WTC11 (cell line): ENCODE results near the gene IFFO2. TPM values are rescaled to one million over a fixed set of nuclear protein-coding genes. Genes with fewer than 3 reads are reported as not detected.

Experiments used
- ATAC-seq: fragments of 200-7000 bp; cut with Tn5 transposase; 2 replicates; pipeline ENCODE4 v1.10.0; 2021; ENCODE audit warnings: mild to moderate bottlenecking, moderate library complexity
- CTCF ChIA-PET: fragments of 300-600 bp; sonication (Branson Sonifier 250); formaldehyde crosslinking; loops from one replicate; lab custom pipeline; 2021; ENCODE audit warnings: antibody characterized with exemption; lab: Charles Lee
- POLR2A ChIA-PET: fragments of 350-600 bp; sonication (Branson Sonifier 250); formaldehyde crosslinking; loops from one replicate; lab custom pipeline; 2021; ENCODE audit warnings: antibody characterized with exemption; lab: Charles Lee
- DNase-seq: peaks from one replicate; pipeline ENCODE4 v3.0.0; 2021; ENCODE audit warnings: low spot score
- H3K27ac Mint-ChIP-seq: 2 replicates; pipeline ENCODE4 v1.8.0; 2021; ENCODE audit warnings: mixed read lengths
- H3K27me3 Mint-ChIP-seq: 2 replicates; pipeline ENCODE4 v1.8.0; 2021; ENCODE audit warnings: low read depth, mild to moderate bottlenecking, moderate library complexity, mixed read lengths
- H3K36me3 Mint-ChIP-seq: 2 replicates; pipeline ENCODE4 v1.8.0; 2021; ENCODE audit warnings: mixed read lengths
- H3K4me1 Mint-ChIP-seq: 2 replicates; pipeline ENCODE4 v1.8.0; 2022; ENCODE audit warnings: mixed read lengths
- H3K4me3 Mint-ChIP-seq: 2 replicates; pipeline ENCODE4 v1.8.0; 2021; ENCODE audit warnings: mild to moderate bottlenecking, moderate library complexity, mixed read lengths
- H3K9me3 Mint-ChIP-seq: 2 replicates; pipeline ENCODE4 v1.8.0; 2021; ENCODE audit warnings: mixed read lengths
- AFF4 ChIP-seq: sonication (generic); formaldehyde crosslinking; IDR thresholded peaks from 2 replicates; pipeline ENCODE4 v1.8.1; 2023; ENCODE audit warnings: mild to moderate bottlenecking, missing genetic modification reagents, borderline replicate concordance
- ARID4B ChIP-seq: sonication (generic); formaldehyde crosslinking; IDR thresholded peaks from 2 replicates; pipeline ENCODE4 v1.8.0; 2023; ENCODE audit warnings: missing genetic modification reagents, mild to moderate bottlenecking, borderline replicate concordance
- ATF1 ChIP-seq: sonication (generic); formaldehyde crosslinking; IDR thresholded peaks from 2 replicates; pipeline ENCODE4 v1.8.1; 2023; ENCODE audit warnings: mild to moderate bottlenecking, moderate library complexity, missing genetic modification reagents
- CREB1 ChIP-seq: sonication (generic); formaldehyde crosslinking; IDR thresholded peaks from 2 replicates; pipeline ENCODE4 v1.8.0; 2023; ENCODE audit warnings: mild to moderate bottlenecking, missing genetic modification reagents
- CREM ChIP-seq: sonication (generic); formaldehyde crosslinking; IDR thresholded peaks from 2 replicates; pipeline ENCODE4 v1.8.1; 2022; ENCODE audit warnings: mild to moderate bottlenecking, missing genetic modification reagents, moderate library complexity
- E2F4 ChIP-seq: sonication (generic); formaldehyde crosslinking; IDR thresholded peaks from 2 replicates; pipeline ENCODE4 v1.8.1; 2022; ENCODE audit warnings: low read depth, mild to moderate bottlenecking, moderate library complexity, missing genetic modification reagents, borderline replicate concordance
- IRF2 ChIP-seq: sonication (generic); formaldehyde crosslinking; IDR thresholded peaks from 2 replicates; pipeline ENCODE4 v1.8.0; 2022; ENCODE audit warnings: low read depth, missing genetic modification reagents, borderline replicate concordance
- NR3C1 ChIP-seq: sonication (generic); formaldehyde crosslinking; conservative IDR thresholded peaks from 2 replicates; pipeline ENCODE4 v1.8.1; 2023; ENCODE audit warnings: low read depth, mild to moderate bottlenecking, missing genetic modification reagents
- PREB ChIP-seq: sonication (generic); formaldehyde crosslinking; IDR thresholded peaks from 2 replicates; pipeline ENCODE4 v1.8.1; 2022; ENCODE audit warnings: mild to moderate bottlenecking, missing genetic modification reagents, moderate library complexity, borderline replicate concordance
- RELA ChIP-seq: sonication (generic); formaldehyde crosslinking; IDR thresholded peaks from 2 replicates; pipeline ENCODE4 v1.8.1; 2022; ENCODE audit warnings: missing genetic modification reagents, mild to moderate bottlenecking, borderline replicate concordance
- SMAD4 ChIP-seq: sonication (generic); formaldehyde crosslinking; IDR thresholded peaks from 2 replicates; pipeline ENCODE4 v1.8.0; 2022; ENCODE audit warnings: mild to moderate bottlenecking, missing genetic modification reagents
- TCF7 ChIP-seq: sonication (generic); formaldehyde crosslinking; IDR thresholded peaks from 2 replicates; pipeline ENCODE4 v1.8.0; 2022; ENCODE audit warnings: mild to moderate bottlenecking, low read depth, missing genetic modification reagents, moderate library complexity
- USF1 ChIP-seq: sonication (generic); formaldehyde crosslinking; IDR thresholded peaks from 2 replicates; pipeline ENCODE4 v1.8.0; 2022; ENCODE audit warnings: mild to moderate bottlenecking, missing genetic modification reagents
- ZNF121 ChIP-seq: sonication (generic); formaldehyde crosslinking; IDR thresholded peaks from 2 replicates; pipeline ENCODE4 v1.8.0; 2023; ENCODE audit warnings: missing genetic modification reagents
- ZNF138 ChIP-seq: sonication (generic); formaldehyde crosslinking; conservative IDR thresholded peaks from 2 replicates; pipeline ENCODE4 v1.8.1; 2022; ENCODE audit warnings: mild to moderate bottlenecking, moderate library complexity, missing genetic modification reagents
- ZNF263 ChIP-seq: sonication (generic); formaldehyde crosslinking; IDR thresholded peaks from 2 replicates; pipeline ENCODE4 v1.8.1; 2022; ENCODE audit warnings: low read depth, mild to moderate bottlenecking, moderate library complexity, missing genetic modification reagents
- ZNF317 ChIP-seq: sonication (generic); formaldehyde crosslinking; IDR thresholded peaks from 2 replicates; pipeline ENCODE4 v1.8.1; 2023; ENCODE audit warnings: low read depth, mild to moderate bottlenecking, moderate library complexity, missing genetic modification reagents, borderline replicate concordance
- ZNF512 ChIP-seq: sonication (generic); formaldehyde crosslinking; IDR thresholded peaks from 2 replicates; pipeline ENCODE4 v1.8.1; 2022; ENCODE audit warnings: missing genetic modification reagents, borderline replicate concordance
- total RNA-seq: library from RNA; stranded (reverse); gene quantifications from 3 replicates; pipeline ENCODE4 v1.2.3, GENCODE V29; 2021

Gene IFFO2
- total RNA-seq, 1 experiment from 2014 or later = 8.1 TPM

GRCh38 chr1:18994381-18994780, 37.9 kb upstream of the IFFO2 start (continued):
- TF ChIP-seq ARID4B (no peak), ZNF138 (no peak), USF1 (CRISPR knock-in tag) (no peak), CREB1 (CRISPR knock-in tag) (no peak), E2F4 (CRISPR knock-in tag) (no peak), ZNF121 (CRISPR knock-in tag) (no peak), SMAD4 (CRISPR knock-in tag) (no peak), ZNF317 (CRISPR knock-in tag) (no peak)

GRCh38 chr1:18992646-18993045, 36.2 kb upstream of the IFFO2 start:
- H3K36me3 Mint-ChIP-seq = no peaks in the 10 kb centered on the region
- ChIA-PET CTCF (interaction anchor here (1.5 kb wide), 1 partner anchor 79 kb away, joined by 3 read pairs; no protein-coding TSS in a partner anchor), POLR2A (no interaction called here)
- peaks cover 12% of the 10 kb centered on the region for H3K9me3 Mint-ChIP-seq
- peaks cover 4% of the 10 kb centered on the region; the same call in 1 of the 2 replicates for H3K27me3 Mint-ChIP-seq
- H3K27ac Mint-ChIP-seq = no peak overlapping the region
- DNase-seq (no peak), ATAC-seq (no peak)
- H3K4me1 Mint-ChIP-seq = peaks cover 10% of the 10 kb centered on the region; the same call in 1 of the 2 replicates
- H3K4me3 Mint-ChIP-seq = no peak overlapping the region
- TF ChIP-seq RELA (CRISPR knock-in tag) = no peak
- TF ChIP-seq TCF7 (CRISPR knock-in tag) = no peak
- TF ChIP-seq ZNF512 (CRISPR knock-in tag) = no peak
- no peak for TF ChIP-seq ZNF263 (CRISPR knock-in tag)
- TF ChIP-seq PREB (CRISPR knock-in tag) = no peak
- no peak for TF ChIP-seq CREM (CRISPR knock-in tag)
- no peak for TF ChIP-seq ATF1 (CRISPR knock-in tag)
- no peak for TF ChIP-seq NR3C1 (CRISPR knock-in tag)
- no peak for TF ChIP-seq IRF2 (CRISPR knock-in tag)
- no peak for TF ChIP-seq ARID4B
- no peak for TF ChIP-seq AFF4 (CRISPR knock-in tag)
- no peak for TF ChIP-seq ZNF317 (CRISPR knock-in tag)
